ENCODE results near the gene BCL11B. TPM values are rescaled to one million over a fixed set of nuclear protein-coding genes. Genes with fewer than 3 reads are reported as not detected.

Gene BCL11B
- total and polyA plus RNA-seq, 11 donors = 0.04 to 2.1 (median 0.15) TPM; not detected in 3

DNA sequence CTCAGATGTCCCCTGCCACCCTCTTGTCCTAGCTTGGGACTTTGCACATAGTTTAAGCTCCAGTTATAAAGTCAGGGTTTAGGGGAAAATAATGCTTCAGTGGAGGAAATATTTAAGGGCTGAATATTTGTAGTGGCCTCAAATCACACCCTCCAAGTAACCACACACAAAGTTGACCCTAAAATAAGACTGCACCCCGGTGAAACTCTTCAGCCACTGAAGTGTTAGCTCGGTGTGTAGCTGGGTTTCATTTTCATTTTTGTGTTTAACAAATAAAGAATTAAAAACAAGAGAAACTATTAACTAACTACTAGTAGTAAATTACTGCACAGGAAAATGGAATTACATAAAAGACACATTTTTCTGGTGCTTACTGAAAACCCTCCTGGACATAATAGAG is 14.8 kb upstream of the BCL11B start:
- WGBS, 4 donors = 71 to 83% (median 81%) methylated on average over 2 of the region's 2 CpGs
- Histone ChIP-seq H3K27me3 (peaks cover 0 to 47% (median 10%) of the 10 kb centered on the region in 9 donors), H3K4me3 (peak overlapping the region in 1 of 12 donors; percentile 24), H3K4me1 (no peaks in the 10 kb centered on the region), H3K27ac (peak overlapping the region in 1 of 12 donors; percentile 51), H3K9me3 (no peaks in the 10 kb centered on the region), H3K36me3 (no peaks in the 10 kb centered on the region)
- ATAC-seq (no peak), DNase-seq (no peak)
- TF ChIP-seq, protein P1, sequence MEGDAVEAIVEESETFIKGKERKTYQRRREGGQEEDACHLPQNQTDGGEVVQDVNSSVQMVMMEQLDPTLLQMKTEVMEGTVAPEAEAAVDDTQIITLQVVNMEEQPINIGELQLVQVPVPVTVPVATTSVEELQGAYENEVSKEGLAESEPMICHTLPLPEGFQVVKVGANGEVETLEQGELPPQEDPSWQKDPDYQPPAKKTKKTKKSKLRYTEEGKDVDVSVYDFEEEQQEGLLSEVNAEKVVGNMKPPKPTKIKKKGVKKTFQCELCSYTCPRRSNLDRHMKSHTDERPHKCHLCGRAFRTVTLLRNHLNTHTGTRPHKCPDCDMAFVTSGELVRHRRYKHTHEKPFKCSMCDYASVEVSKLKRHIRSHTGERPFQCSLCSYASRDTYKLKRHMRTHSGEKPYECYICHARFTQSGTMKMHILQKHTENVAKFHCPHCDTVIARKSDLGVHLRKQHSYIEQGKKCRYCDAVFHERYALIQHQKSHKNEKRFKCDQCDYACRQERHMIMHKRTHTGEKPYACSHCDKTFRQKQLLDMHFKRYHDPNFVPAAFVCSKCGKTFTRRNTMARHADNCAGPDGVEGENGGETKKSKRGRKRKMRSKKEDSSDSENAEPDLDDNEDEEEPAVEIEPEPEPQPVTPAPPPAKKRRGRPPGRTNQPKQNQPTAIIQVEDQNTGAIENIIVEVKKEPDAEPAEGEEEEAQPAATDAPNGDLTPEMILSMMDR (IDR thresholded peaks at IDR 0.05) = no peak
- TF ChIP-seq POLR2A (IDR thresholded peaks at IDR 0.05) = no peak
- intact Hi-C loops (cut with DNase I) = no loop called here

DNA sequence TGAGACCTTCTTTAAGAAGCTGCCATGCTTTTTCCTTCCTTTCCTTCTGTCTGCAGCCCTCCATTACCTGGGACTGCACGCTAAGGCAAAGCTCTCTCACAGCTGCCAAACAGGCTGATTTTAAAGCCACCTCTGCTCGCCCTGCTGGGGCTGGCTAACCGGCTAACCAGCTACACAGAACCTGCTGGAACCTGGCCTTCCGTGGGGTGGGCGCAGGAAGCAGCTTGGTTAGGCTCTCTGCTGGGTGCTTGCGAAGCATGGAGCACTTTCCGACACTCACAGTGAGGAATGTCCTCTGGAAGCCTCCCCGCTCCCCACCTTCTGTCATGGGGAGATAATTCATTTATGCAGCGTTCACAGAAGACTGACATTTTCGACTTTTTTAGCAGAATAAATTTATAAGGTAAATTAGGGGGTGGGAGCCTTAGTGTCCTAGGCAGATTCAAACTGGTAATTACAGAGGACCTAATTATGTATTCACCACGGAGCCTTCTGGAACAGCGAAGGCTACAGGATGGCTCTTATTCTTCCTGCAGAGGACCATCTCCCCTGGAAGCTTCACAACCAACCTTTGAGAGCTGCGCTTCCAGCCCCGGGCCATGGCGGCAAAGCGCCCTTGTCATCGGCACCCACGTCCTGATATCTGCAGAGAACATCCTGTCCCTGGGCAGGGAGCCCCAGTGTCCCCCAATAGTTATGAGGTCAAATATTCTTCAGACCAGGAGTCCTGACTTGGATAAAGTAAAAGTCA is 12.4 kb upstream of the BCL11B start:
- Histone ChIP-seq H3K4me3 (no peak overlapping the region), H3K4me1 (no peaks in the 10 kb centered on the region), H3K36me3 (no peaks in the 10 kb centered on the region), H3K27me3 (peaks cover 0 to 60% (median 12%) of the 10 kb centered on the region in 9 donors), H3K27ac (no peak overlapping the region), H3K9me3 (no peaks in the 10 kb centered on the region)
- ATAC-seq (no peak), DNase-seq (no peak)
- intact Hi-C loops (cut with DNase I) = no loop called here
- 53 to 57% (median 54%) methylated on average over 18 of the region's 18 CpGs for WGBS, 4 donors
- TF ChIP-seq, protein P1 (IDR thresholded peaks at IDR 0.05) = no peak
- TF ChIP-seq POLR2A (IDR thresholded peaks at IDR 0.05) = no peak

DNA sequence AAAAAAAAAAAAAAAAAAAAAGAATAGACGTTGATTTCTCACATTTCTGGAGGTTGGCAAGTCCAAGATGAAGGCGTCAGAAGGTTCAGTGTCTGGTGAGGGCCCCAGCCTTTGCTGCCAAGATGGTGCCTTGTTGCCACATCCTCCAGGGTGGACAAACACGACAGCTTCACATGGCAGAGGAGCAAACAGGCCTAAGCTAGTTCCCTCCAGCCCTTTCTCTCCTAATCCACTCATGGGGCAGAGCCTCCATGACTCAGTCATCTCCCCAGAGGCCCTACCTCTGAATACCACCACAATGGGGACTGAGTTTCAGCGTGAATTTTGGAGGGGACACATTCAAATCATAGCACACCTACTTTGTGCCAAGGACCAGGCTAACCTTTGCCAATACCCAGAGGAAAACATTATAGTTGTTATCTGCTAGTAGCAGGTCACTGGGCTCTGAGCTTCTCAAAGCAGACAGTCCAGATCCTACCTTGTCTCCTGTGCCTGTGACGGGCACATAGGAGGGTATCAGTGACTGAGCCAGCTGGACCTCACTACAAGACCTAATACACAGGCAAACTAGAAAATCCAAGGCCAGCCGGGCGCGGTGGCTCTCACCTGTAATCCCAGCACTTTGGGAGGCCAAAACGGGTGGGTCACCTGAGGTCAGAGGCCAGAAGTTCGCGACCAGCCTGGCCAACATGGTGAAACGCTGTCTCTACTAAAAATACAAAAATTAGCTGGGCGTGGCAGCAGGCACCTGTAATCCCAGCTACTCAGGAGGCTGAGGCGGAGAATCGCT is 10.5 kb upstream of the BCL11B start:
- no peaks in the 10 kb centered on the region for H3K4me1 ChIP-seq
- DNase-seq (no peak), ATAC-seq (no peak)
- H3K4me3 ChIP-seq = no peak overlapping the region
- no peaks in the 10 kb centered on the region for H3K36me3 ChIP-seq
- H3K27me3 ChIP-seq = peaks cover 0 to 66% (median 10%) of the 10 kb centered on the region in 9 donors
- H3K27ac ChIP-seq = no peak overlapping the region
- intact Hi-C loops (cut with DNase I) = no loop called here
- 81 to 86% (median 83%) methylated on average over 15 of the region's 15 CpGs for WGBS, 4 donors
- no peak for TF ChIP-seq POLR2A (IDR thresholded peaks at IDR 0.05)
- TF ChIP-seq, protein P1 (IDR thresholded peaks at IDR 0.05) = no peak
- no peaks in the 10 kb centered on the region for H3K9me3 ChIP-seq

DNA sequence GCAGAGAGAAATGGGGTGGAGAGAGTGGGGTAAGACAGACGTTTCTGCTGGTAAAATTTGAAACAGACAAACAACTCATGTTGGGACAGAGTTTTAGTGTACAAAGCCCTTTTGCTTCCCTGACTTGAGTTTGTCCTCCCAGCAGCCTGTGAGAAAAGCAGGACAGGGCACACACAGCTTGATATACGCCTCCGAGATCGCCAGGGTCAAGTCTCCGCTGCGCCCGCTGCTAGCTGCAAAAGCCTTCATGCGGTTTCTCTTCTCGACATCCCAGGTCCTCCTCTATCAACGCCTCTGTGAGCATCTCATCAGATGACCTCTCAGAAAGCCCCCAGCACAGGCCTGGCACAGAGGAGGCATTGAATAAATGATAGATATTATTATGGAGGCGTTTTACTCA is 9.4 kb upstream of the BCL11B start:
- Histone ChIP-seq H3K4me3 (no peak overlapping the region), H3K9me3 (no peaks in the 10 kb centered on the region), H3K4me1 (no peaks in the 10 kb centered on the region), H3K27me3 (peaks cover 0 to 57% (median 10%) of the 10 kb centered on the region in 9 donors), H3K27ac (no peak overlapping the region), H3K36me3 (no peaks in the 10 kb centered on the region)
- intact Hi-C loops (cut with DNase I) = no loop called here
- WGBS, 4 donors = 59 to 77% (median 67%) methylated on average over 11 of the region's 11 CpGs
- DNase-seq (no peak), ATAC-seq (no peak)
- TF ChIP-seq, protein P1 (IDR thresholded peaks at IDR 0.05) = no peak
- TF ChIP-seq POLR2A (IDR thresholded peaks at IDR 0.05) = no peak
